OCI-LY7 (cell line): ENCODE measurements around the gene INPP5A. TPM values are rescaled to one million over a fixed set of nuclear protein-coding genes. Genes with fewer than 3 reads are reported as not detected.

ENCODE experiments used
- BruUV-seq: library from RNA; stranded (reverse); fragments of 400-500 nt; replicated peaks from 2 replicates; lab custom pipeline; 2021; lab: Mats Ljungman, UMichigan
- CTCF ChIA-PET: fragments of 300-600 bp; sonication (Branson Sonifier 250); formaldehyde crosslinking; loops from one replicate; lab custom pipeline; 2022; ENCODE audit warnings: antibody characterized with exemption; ENCODE audit not compliant: unreplicated experiment; lab: Charles Lee
- POLR2A ChIA-PET: fragments of 300-600 bp; sonication (Branson Sonifier 250); formaldehyde crosslinking; loops from one replicate; lab custom pipeline; 2022; ENCODE audit warnings: antibody characterized with exemption; lab: Charles Lee
- DNase-seq: peaks from one replicate; pipeline ENCODE4 v3.0.0-alpha.2; 2015; ENCODE audit warnings: low spot score
- H2AFZ ChIP-seq: fragments of 200-600 bp; sonication (generic), shearing (Covaris generic); 2 replicates; pipeline ENCODE4 v1.6.1; 2014; ENCODE audit warnings: mild to moderate bottlenecking, antibody characterized with exemption, low read length, moderate library complexity
- H3K27ac ChIP-seq: fragments of 200-600 bp; sonication (generic); 2 replicates; pipeline ENCODE4 v1.5.1; 2014; ENCODE audit warnings: mixed run types, low read depth, mild to moderate bottlenecking, moderate library complexity, low read length, inconsistent platforms; ENCODE audit not compliant: poor library complexity, severe bottlenecking
- H3K36me3 ChIP-seq: fragments of 200-600 bp; sonication (generic); 2 replicates; pipeline ENCODE4 v1.6.1; 2014; ENCODE audit warnings: mild to moderate bottlenecking, antibody characterized with exemption, low read length, moderate library complexity, mixed read lengths; ENCODE audit not compliant: insufficient read depth
- H3K4me1 ChIP-seq: fragments of 200-600 bp; sonication (generic); 2 replicates; pipeline ENCODE4 v1.5.1; 2014; ENCODE audit warnings: mild to moderate bottlenecking, low read length; ENCODE audit not compliant: insufficient read depth, poor library complexity, severe bottlenecking
- H3K4me2 ChIP-seq: fragments of 200-600 bp; sonication (generic); 2 replicates; pipeline ENCODE4 v1.6.1; 2014; ENCODE audit warnings: mild to moderate bottlenecking, low read length
- H3K4me3 ChIP-seq: fragments of 200-600 bp; sonication (generic); 2 replicates; pipeline ENCODE4 v1.5.1; 2014; ENCODE audit warnings: mild to moderate bottlenecking, low read depth, low read length; ENCODE audit not compliant: poor library complexity, severe bottlenecking
- H3K79me2 ChIP-seq: fragments of 200-600 bp; sonication (generic); 2 replicates; pipeline ENCODE4 v1.6.1; 2016; ENCODE audit warnings: low read depth, mild to moderate bottlenecking, low read length, moderate library complexity, mixed read lengths; ENCODE audit not compliant: insufficient read depth
- H3K9me2 ChIP-seq: fragments of 200-600 bp; sonication (generic); 2 replicates; pipeline ENCODE4 v1.6.1; 2016; ENCODE audit warnings: mild to moderate bottlenecking, low read length, mixed read lengths; ENCODE audit not compliant: insufficient read depth
- H3K9me3 ChIP-seq: fragments of 200-600 bp; sonication (generic); 2 replicates; pipeline ENCODE4 v1.6.1; 2014; ENCODE audit warnings: mild to moderate bottlenecking, mixed run types, low read length, mixed read lengths
- H4K20me1 ChIP-seq: fragments of 200-600 bp; sonication (generic); 2 replicates; pipeline ENCODE4 v1.6.1; 2014; ENCODE audit warnings: mild to moderate bottlenecking, antibody characterized with exemption, low read length, moderate library complexity, mixed read lengths; ENCODE audit not compliant: insufficient read depth
- CTCF ChIP-seq: fragments of 200-600 bp; sonication (generic); conservative IDR thresholded peaks from 2 replicates; pipeline ENCODE4 v1.5.1; 2014; ENCODE audit warnings: mild to moderate bottlenecking, antibody characterized with exemption, low read length, moderate library complexity, mixed read lengths
- EZH2phosphoT487 ChIP-seq: fragments of 200-600 bp; sonication (generic); IDR thresholded peaks from 2 replicates; pipeline ENCODE4 v1.6.1; 2018; ENCODE audit warnings: low read depth, borderline replicate concordance, mild to moderate bottlenecking, mixed run types, antibody characterized with exemption, low read length, moderate library complexity, mixed read lengths
- intact Hi-C: fragments of 100-400 bp; cut with micrococcal nuclease; formaldehyde crosslinking; loops from one replicate; pipeline ENCODE4 v1.10.0; 2022; ENCODE audit not compliant: unreplicated experiment
- total RNA-seq, 2 experiments: library from RNA; depleted of rRNA in 1 of 2; stranded (reverse); fragments of >200 nt in 1 of 2; shearing (Covaris generic) in 1 of 2; gene quantifications; 2 replicates each; pipeline ENCODE4 v1.2.3, GENCODE V29; 2014 to 2022

Gene INPP5A
- total RNA-seq, 2 experiments from 2014 or later = 14.5 to 18.4 TPM

- CTCF ChIA-PET = no interaction called here
- Histone ChIP-seq H4K20me1 (no peaks in the 10 kb centered on the region; the same call in 1 of the 2 replicates), H3K36me3 (no peaks in the 10 kb centered on the region), H3K4me2 (no peak overlapping the region), H3K4me1 (no peaks in the 10 kb centered on the region), H3K4me3 (no peak overlapping the region), H3K27ac (no peak overlapping the region), H3K9me2 (no peaks in the 10 kb centered on the region), H2AFZ (no peak overlapping the region), H3K79me2 (no peaks in the 10 kb centered on the region), H3K9me3 (no peaks in the 10 kb centered on the region)
- TF ChIP-seq CTCF (no peak), EZH2phosphoT487 (no peak)
- POLR2A ChIA-PET = no interaction called here
- DNase-seq = no peak
- no TSS peak for BruUV-seq
- intact Hi-C loops = no loop called here
Measured at GRCh38 chr10:132641966-132642731, 104.6 kb downstream of the INPP5A start.

GRCh38 chr10:132642732-132643008, 105.1 kb downstream of the INPP5A start:
- no peaks in the 10 kb centered on the region for H3K36me3 ChIP-seq
- no peaks in the 10 kb centered on the region for H3K4me1 ChIP-seq
- no peak overlapping the region for H3K27ac ChIP-seq
- BruUV-seq = no TSS peak
- H3K4me3 ChIP-seq = no peak overlapping the region
- H3K4me2 ChIP-seq = no peak overlapping the region
- TF ChIP-seq CTCF (no peak), EZH2phosphoT487 (no peak)
- no peaks in the 10 kb centered on the region for H3K9me2 ChIP-seq
- no peak for DNase-seq
- ChIA-PET CTCF (no interaction called here), POLR2A (no interaction called here)
- H3K9me3 ChIP-seq = no peaks in the 10 kb centered on the region
- no peak overlapping the region for H2AFZ ChIP-seq
- intact Hi-C loops = no loop called here
- no peaks in the 10 kb centered on the region; the same call in 1 of the 2 replicates for H4K20me1 ChIP-seq
- H3K79me2 ChIP-seq = no peaks in the 10 kb centered on the region
